ENCODE data around the gene ENAH.
"Not testable (repeated sequence)": the region's sequence is repeated elsewhere in the genome, so short reads cannot be mapped to it uniquely, and the experiment has no call there.

ENAH gene

GRCh38 chr1:225670806-225671733 lies 18.1 kb upstream of the ENAH start:
- DNase-seq, result no peak

GRCh38 chr1:225670356-225670755 lies 17.4 kb upstream of the ENAH start:
- no peak for DNase-seq

- DNase-seq, result no peak
Observed at GRCh38 chr1:225668222-225668621, 15.3 kb upstream of the ENAH start.

GRCh38 chr1:225667362-225667761 lies 14.4 kb upstream of the ENAH start:
- no peak for DNase-seq

GRCh38 chr1:225666495-225666894 lies 13.6 kb upstream of the ENAH start:
- no peak for DNase-seq

DNA sequence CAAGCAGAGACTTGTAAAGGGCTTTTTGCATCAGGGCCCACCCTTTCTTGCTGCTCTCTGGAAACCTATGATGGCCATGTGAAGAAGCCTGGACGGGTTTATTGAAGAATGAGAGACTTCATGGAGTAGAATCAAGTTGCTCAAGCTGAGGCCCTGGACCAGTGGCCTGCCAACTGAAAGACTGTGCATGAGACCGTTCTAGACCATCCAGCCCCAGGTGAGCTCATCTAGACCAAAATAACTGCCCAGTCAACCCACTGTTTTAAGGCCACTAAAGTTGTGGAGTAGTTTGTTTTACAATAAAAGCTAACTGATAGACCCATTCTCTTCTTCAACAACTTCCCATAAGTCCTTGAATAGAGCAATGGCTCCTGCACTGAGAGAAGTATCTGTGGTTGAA lies 11.8 kb upstream of the ENAH start:
- DNase-seq, result no peak

DNA sequence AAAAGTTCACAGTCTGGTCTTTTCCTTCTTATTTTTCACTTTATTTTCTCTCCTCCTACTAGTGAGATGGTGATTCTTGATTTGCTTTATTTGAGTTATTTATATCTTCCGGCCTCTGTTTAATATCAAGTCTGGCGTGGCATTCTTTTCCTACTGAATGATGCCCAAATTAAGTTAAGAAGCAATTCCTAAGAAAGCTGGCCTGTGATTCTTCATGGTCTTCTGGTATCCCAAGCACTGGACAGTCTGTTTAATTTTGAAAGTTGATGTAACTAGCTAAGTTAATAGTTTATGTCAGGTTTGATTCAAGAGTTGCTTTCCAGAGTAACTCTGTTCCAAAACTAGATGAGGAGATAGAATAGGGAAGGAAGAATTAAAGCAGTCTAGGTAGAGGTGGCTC lies 9.2 kb upstream of the ENAH start:
- no peak for DNase-seq

DNA sequence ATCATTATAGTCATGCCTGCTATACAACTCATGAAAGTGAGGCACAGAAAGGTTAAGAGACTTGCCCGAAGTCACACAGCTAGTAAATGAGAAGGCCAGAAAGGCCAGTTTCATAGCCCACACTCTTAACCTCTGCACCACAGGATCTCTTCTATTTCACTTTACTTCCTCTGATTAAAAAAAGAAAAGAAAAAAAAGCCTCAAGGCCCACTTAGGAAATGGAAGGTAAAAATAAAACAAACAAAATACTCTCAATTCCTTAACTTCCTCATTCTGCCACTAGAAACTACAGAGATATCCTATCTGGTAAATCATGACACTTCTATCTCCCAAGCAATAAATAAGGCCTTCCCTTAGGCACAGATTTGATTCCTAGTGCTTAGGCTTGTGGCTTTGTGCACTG lies 7.6 kb upstream of the ENAH start:
- DNase-seq, result no peak

DNA sequence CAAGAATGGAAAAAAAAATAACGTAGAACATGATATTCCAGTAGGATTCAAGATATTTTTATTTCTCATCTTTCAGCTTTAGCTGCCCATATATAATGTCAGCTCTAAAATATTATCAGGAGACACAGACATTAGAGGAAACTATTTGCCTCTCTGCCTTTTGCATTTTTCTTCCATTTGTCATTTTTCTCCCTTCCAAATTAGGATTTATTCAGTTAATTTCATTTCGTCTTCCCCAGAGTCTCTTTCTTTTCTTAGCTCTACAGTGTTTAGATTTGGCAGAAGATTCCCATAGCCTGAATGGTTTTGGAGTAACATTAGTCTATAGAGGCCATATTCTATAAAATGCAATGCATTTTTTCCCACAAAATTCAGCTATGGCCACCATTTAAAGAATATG lies 5.1 kb upstream of the ENAH start:
- DNase-seq, result no peak

- no peak for DNase-seq
Observed at GRCh38 chr1:225657462-225657989, 4.6 kb upstream of the ENAH start.

GRCh38 chr1:225656259-225656655 lies 3.3 kb upstream of the ENAH start:
- not testable (repeated sequence) for DNase-seq

GRCh38 chr1:225655509-225656258 lies 2.8 kb upstream of the ENAH start:
- DNase-seq, result no peak

DNA sequence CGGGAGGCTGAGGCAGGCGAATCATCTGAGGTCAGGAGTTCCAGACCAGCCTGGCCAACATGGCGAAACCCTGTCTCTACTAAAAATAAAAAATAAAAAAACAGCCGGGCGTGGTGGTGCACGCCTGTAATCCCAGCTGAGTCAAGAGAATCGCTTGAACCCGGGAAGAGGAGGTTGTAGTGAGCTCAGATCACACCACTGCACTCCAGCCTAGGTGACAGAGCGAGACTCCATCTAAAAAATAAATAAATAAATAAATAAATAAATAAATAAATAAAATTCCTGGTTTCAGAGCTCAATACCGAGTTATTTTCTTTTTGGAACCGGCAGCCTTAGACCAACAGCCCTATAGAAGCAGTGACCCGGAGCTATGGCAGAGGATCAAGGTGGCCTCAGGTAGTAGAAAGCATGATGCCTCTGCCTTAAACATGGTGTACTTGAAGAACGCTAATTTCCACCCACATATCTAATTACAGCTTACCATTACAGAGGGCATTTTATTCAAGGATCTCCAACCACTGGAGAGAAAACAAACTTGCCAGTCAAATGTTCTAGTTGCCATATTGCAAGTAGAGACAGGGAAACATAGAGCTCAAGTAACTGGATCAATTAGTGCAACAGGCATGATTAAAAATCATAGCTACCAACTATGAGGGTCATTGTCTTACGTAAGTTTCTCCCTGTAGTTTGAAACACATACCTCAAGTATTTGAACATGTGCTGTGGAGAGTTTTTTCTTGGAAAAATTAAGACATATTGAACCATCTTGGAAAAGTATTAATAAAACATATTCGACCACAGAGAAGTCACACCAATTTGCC lies 2.0 kb upstream of the ENAH start:
- no peak for DNase-seq

DNA sequence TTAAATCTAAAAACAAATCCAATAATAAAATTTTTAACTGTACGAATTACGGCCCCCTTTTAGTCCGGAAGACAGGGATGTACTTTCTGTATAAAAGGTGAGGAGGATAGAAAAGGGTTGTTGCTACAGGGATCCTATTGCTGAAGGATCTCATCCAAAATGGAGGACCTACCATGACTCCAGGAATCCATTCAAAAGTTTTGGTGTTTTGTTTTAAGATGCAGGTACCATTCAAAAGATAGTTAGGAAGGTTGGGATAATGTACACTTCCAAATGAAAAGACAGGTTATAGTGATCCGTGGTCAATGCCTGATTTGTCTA lies 1.3 kb upstream of the ENAH start:
- no peak for DNase-seq

GRCh38 chr1:225653463-225654276 lies 747 bp upstream of the ENAH start:
- DNase-seq, result no peak

DNA sequence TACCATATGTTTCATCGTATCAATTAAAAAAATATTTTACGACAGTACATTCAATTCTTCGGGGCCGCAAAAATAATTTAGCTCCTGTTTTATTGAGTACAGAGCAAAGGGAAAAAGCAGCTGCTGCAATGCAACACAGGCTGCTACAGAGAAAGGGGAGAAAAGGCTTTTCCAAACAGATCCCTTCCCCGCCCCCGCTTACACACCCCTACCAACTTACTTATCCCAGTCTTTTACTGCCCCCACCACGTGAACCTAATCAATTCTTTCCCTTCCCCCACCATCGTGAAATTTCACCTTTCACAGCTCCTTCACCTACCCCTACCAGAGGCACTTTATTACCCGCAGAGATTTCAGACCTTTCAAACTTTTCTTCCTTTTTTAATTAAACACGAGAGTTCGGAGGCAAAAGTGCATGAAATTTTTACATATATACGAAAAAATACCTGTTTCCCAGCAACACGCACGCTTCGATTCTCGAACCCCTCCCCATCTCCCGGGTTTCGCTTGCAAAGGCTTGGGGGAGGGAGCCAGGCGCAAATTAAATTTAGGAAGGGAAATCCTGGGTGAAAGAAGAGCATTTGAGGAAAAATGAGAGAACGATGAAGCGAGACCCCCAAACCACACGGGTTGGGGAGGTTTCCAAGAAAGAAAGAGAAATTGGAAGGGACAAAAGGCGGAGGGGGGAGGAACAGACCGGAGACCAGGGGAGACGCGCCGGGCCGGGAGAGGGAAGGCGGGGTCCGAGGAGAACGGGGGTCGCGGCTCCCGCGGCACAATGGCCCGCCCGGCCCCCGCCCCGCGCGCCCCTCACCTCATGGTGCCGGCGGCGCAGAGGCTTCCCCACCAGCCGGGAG lies 823 bp downstream of the ENAH start:
- no peak for DNase-seq

DNA sequence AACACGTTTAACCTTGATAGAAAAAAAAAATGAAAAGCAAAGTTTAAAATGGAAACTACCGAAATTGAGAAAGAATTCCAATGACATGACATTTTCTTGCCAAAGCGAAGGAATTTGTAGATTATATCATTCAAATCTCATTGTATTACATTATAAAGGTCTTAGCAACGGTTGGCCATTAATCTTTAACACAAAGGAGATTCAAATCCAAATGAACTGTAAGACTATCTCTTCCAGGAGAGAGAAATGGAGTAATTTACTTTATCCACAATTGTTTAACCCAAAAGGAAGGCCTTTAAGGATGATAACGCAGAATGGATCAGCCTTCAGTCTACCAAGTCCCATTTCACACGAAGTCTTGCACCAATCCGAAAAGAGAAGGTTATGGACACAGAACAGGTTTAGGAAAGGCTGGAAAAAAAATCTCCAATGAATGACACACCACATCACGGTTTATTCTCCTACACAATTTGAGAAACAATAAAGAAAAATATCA lies 1.5 kb downstream of the ENAH start:
- DNase-seq, result no peak

GRCh38 chr1:225650179-225650578 lies 2.7 kb downstream of the ENAH start:
- no peak for DNase-seq

GRCh38 chr1:225645194-225645895 lies 7.6 kb downstream of the ENAH start:
- no peak for DNase-seq

DNA sequence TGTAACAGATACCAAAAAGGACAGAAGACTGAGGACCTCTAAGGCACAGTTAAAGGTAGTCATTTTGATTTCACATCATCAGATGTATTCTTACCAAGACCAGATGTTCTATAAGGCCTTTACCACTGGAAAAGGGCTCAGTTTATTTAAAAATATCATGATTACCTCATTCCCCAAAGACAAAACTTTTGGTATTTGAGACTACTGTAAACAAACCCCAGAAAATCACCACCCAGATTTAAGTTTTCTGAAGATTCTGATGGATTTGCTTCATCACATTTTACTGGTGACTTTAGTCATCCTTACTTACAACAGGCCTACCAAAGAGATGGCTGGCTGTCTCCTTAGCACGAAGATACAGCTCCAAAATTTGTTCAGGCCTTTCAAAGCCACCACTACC lies 8.3 kb downstream of the ENAH start:
- DNase-seq, result no peak
